ENCODE results near the gene CNTNAP5. TPM values are rescaled to one million over a fixed set of nuclear protein-coding genes. Genes with fewer than 3 reads are reported as not detected.

CNTNAP5 gene
- total and polyA plus RNA-seq, 2 donors (not counting 1 experiment from before 2014, with no cell fraction given), result not detected

DNA sequence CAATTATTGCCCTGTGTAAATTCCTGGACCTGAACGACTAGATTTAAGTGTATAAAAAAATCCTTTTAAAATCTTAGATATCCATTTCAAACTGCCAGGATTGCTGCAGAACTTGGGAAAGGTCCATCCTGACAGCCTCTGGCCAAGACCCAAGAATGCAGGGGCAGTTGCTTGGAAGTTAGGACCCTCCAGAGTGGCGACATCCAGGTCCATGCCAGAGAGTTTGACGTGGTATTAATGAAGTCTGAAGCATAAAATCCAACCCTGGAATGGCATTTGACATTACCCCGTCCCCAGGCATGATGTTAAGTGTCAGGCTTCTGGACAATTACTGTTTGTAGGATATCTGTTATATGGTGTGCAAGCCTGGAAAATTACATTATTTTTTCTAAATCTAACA is 810.2 kb downstream of the CNTNAP5 start:
- H3K27me3 ChIP-seq (replicated peaks in 1 of 4; ENCODE audit: control extremely low read depth in 1 of 4, control insufficient read depth in 3 of 4, insufficient read depth in 4 of 4, low read length in 3 of 4), result no peaks in the 10 kb centered on the region
- H3K27ac Mint-ChIP-seq, result no peak overlapping the region
- DNase-seq (no peak), ATAC-seq (ENCODE audit: low read depth) (no peak)
- H3K9me3 Mint-ChIP-seq (ENCODE audit: insufficient read depth), result peaks cover 3% of the 10 kb centered on the region
- no peaks in the 10 kb centered on the region for H3K4me1 ChIP-seq (ENCODE audit: control insufficient read depth in 2 of 2, insufficient read depth in 2 of 2, low read length in 2 of 2)
- H3K79me2 ChIP-seq (ENCODE audit: control insufficient read depth, insufficient read depth, low read length), result no peaks in the 10 kb centered on the region
- no peaks in the 10 kb centered on the region for H3K27me3 Mint-ChIP-seq
- TF ChIP-seq EZH2 (IDR thresholded peaks at IDR 0.05; ENCODE audit: borderline replicate concordance, insufficient read depth, low read depth, low read length, poor library complexity, severe bottlenecking), result no peak
- TF ChIP-seq, protein P1, sequence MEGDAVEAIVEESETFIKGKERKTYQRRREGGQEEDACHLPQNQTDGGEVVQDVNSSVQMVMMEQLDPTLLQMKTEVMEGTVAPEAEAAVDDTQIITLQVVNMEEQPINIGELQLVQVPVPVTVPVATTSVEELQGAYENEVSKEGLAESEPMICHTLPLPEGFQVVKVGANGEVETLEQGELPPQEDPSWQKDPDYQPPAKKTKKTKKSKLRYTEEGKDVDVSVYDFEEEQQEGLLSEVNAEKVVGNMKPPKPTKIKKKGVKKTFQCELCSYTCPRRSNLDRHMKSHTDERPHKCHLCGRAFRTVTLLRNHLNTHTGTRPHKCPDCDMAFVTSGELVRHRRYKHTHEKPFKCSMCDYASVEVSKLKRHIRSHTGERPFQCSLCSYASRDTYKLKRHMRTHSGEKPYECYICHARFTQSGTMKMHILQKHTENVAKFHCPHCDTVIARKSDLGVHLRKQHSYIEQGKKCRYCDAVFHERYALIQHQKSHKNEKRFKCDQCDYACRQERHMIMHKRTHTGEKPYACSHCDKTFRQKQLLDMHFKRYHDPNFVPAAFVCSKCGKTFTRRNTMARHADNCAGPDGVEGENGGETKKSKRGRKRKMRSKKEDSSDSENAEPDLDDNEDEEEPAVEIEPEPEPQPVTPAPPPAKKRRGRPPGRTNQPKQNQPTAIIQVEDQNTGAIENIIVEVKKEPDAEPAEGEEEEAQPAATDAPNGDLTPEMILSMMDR (IDR thresholded peaks at IDR 0.05), result no peak
- no peak overlapping the region for H2AFZ ChIP-seq (ENCODE audit: insufficient read depth, low read depth, low read length, poor library complexity, severe bottlenecking)
- no peak overlapping the region for H3K9ac ChIP-seq (ENCODE audit: low read length)
- H3K9me3 ChIP-seq (ENCODE audit: control extremely low read depth in 1 of 3, control insufficient read depth in 2 of 3, insufficient read depth in 1 of 3, low read length in 2 of 3), result no peaks in the 10 kb centered on the region
- no peaks in the 10 kb centered on the region for H3K4me1 Mint-ChIP-seq
- intact Hi-C loops (cut with micrococcal nuclease), result no loop called here
- no peaks in the 10 kb centered on the region for H3K36me3 ChIP-seq (replicated peaks in 1 of 2; ENCODE audit: control extremely low read depth in 1 of 2, control insufficient read depth in 1 of 2, extremely low read depth in 1 of 2, insufficient read depth in 2 of 2, low read length in 1 of 2)
- no peak overlapping the region for H3K4me3 ChIP-seq (ENCODE audit: control extremely low read depth in 1 of 5, extremely low read depth in 1 of 5, insufficient read depth in 1 of 5, low read depth in 2 of 5, low read length in 4 of 5)
- H3K4me3 Mint-ChIP-seq, result no peak overlapping the region
- H4K20me1 ChIP-seq (ENCODE audit: control insufficient read depth, insufficient read depth, low read length, poor library complexity, severe bottlenecking), result no peaks in the 10 kb centered on the region
- H3K4me2 ChIP-seq (replicated peaks; ENCODE audit: low read depth, low read length, poor library complexity, severe bottlenecking), result no peak overlapping the region
- WGBS (ENCODE audit: insufficient coverage), result 53% methylated on average over 2 of the region's 4 CpGs
- H3K27ac ChIP-seq (ENCODE audit: low read length in 2 of 2), result no peak overlapping the region
- CTCF ChIA-PET, result no interaction called here
- POLR2A ChIA-PET, result no interaction called here

DNA sequence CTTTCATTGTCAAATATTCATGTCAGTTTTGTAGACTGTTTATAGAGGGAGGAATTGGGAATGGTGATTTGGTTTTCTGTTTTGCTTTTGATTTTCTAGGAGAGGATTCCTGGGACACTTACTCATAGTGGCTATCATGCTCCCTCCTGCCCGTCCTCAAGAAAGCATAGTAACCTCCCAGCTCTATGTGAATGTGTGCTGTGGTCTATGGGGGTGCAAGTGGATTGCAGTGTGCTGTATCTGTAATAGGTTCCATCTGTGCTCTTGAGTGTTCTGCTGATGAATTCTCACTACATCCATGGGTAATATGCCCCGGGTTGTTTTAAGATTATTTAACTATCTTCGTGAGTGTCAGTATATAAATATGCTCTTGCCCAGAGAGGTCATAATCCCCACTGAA is 811.3 kb downstream of the CNTNAP5 start:
- H3K4me2 ChIP-seq (replicated peaks; ENCODE audit: low read depth, low read length, poor library complexity, severe bottlenecking), result no peak overlapping the region
- H3K4me1 ChIP-seq (ENCODE audit: control insufficient read depth in 2 of 2, insufficient read depth in 2 of 2, low read length in 2 of 2), result no peaks in the 10 kb centered on the region
- Mint-ChIP-seq H3K27ac (no peak overlapping the region), H3K9me3 (ENCODE audit: insufficient read depth) (no peaks in the 10 kb centered on the region), H3K27me3 (no peaks in the 10 kb centered on the region), H3K4me3 (no peak overlapping the region), H3K4me1 (no peaks in the 10 kb centered on the region)
- H2AFZ ChIP-seq (ENCODE audit: insufficient read depth, low read depth, low read length, poor library complexity, severe bottlenecking), result no peak overlapping the region
- no peak overlapping the region for H3K27ac ChIP-seq (ENCODE audit: low read length in 2 of 2)
- ChIA-PET POLR2A (no interaction called here), CTCF (no interaction called here)
- TF ChIP-seq EZH2 (IDR thresholded peaks at IDR 0.05; ENCODE audit: borderline replicate concordance, insufficient read depth, low read depth, low read length, poor library complexity, severe bottlenecking), result no peak
- TF ChIP-seq, protein P1 (IDR thresholded peaks at IDR 0.05), result no peak
- H3K79me2 ChIP-seq (ENCODE audit: control insufficient read depth, insufficient read depth, low read length), result no peaks in the 10 kb centered on the region
- no peaks in the 10 kb centered on the region for H3K27me3 ChIP-seq (replicated peaks in 1 of 4; ENCODE audit: control extremely low read depth in 1 of 4, control insufficient read depth in 3 of 4, insufficient read depth in 4 of 4, low read length in 3 of 4)
- ATAC-seq (ENCODE audit: low read depth), result no peak
- intact Hi-C loops (cut with micrococcal nuclease), result no loop called here
- no CpG with 5 or more reads among the region's 3 CpGs for WGBS (ENCODE audit: insufficient coverage)
- no peak overlapping the region for H3K4me3 ChIP-seq (ENCODE audit: control extremely low read depth in 1 of 5, extremely low read depth in 1 of 5, insufficient read depth in 1 of 5, low read depth in 2 of 5, low read length in 4 of 5)
- DNase-seq, result no peak
- H4K20me1 ChIP-seq (ENCODE audit: control insufficient read depth, insufficient read depth, low read length, poor library complexity, severe bottlenecking), result no peaks in the 10 kb centered on the region
- H3K9ac ChIP-seq (ENCODE audit: low read length), result no peak overlapping the region
- H3K9me3 ChIP-seq (ENCODE audit: control extremely low read depth in 1 of 3, control insufficient read depth in 2 of 3, insufficient read depth in 1 of 3, low read length in 2 of 3), result no peaks in the 10 kb centered on the region
- no peaks in the 10 kb centered on the region for H3K36me3 ChIP-seq (replicated peaks in 1 of 2; ENCODE audit: control extremely low read depth in 1 of 2, control insufficient read depth in 1 of 2, extremely low read depth in 1 of 2, insufficient read depth in 2 of 2, low read length in 1 of 2)
